Measurements from ENCODE around the gene TBC1D23. TPM values are rescaled to one million over a fixed set of nuclear protein-coding genes. Genes with fewer than 3 reads are reported as not detected.

TBC1D23 gene
- total and polyA plus RNA-seq, 9 of the 15 experiments (the other 6 are each of a cell fraction or from before 2014, with no cell fraction given): 23.4 to 85.8 (median 43.7) TPM

GRCh38 chr3:100335434-100335833 lies 74.6 kb downstream of the TBC1D23 start (continued):
- TF ChIP-seq ID3 (CRISPR knock-in tag; IDR thresholded peaks at IDR 0.05): no peak
- TF ChIP-seq ID3 (tag; IDR thresholded peaks at IDR 0.05): 0 out of 2 replicates have a peak, but pooled peaks have one; percentile 30
- TF ChIP-seq CHCHD3 (CRISPR knock-in tag; IDR thresholded peaks at IDR 0.05): no peak
- TF ChIP-seq ZNF146 (CRISPR knock-in tag; IDR thresholded peaks at IDR 0.05; ENCODE audit: unreplicated experiment): no peak
- TF ChIP-seq DDX20 (tag; IDR thresholded peaks at IDR 0.05; ENCODE audit: low read depth): no peak
- no peak for TF ChIP-seq NONO (IDR thresholded peaks at IDR 0.05; ENCODE audit: low read depth in 2 of 2, low read length in 1 of 2)
- peak; percentile 83 for TF ChIP-seq RFX1 (IDR thresholded peaks at IDR 0.05)
- no peak for TF ChIP-seq MCM2 (IDR thresholded peaks at IDR 0.05; ENCODE audit: low read depth)
- no peak for TF ChIP-seq ELK1 (CRISPR knock-in tag; IDR thresholded peaks at IDR 0.05)
- TF ChIP-seq DACH1 (IDR thresholded peaks at IDR 0.05; ENCODE audit: partially characterized antibody): no peak
- TF ChIP-seq ZNF561 (CRISPR knock-in tag; conservative IDR thresholded peaks at IDR 0.05): no peak
- TF ChIP-seq NR4A1 (CRISPR knock-in tag; IDR thresholded peaks at IDR 0.05): no peak
- TF ChIP-seq NR4A1 (tag; IDR thresholded peaks at IDR 0.05): no peak
- TF ChIP-seq MXI1 (IDR thresholded peaks at IDR 0.05; ENCODE audit: low read depth, low read length): peak; percentile 61; the same call in 1 of the 2 replicates
- TF ChIP-seq, protein P1, sequence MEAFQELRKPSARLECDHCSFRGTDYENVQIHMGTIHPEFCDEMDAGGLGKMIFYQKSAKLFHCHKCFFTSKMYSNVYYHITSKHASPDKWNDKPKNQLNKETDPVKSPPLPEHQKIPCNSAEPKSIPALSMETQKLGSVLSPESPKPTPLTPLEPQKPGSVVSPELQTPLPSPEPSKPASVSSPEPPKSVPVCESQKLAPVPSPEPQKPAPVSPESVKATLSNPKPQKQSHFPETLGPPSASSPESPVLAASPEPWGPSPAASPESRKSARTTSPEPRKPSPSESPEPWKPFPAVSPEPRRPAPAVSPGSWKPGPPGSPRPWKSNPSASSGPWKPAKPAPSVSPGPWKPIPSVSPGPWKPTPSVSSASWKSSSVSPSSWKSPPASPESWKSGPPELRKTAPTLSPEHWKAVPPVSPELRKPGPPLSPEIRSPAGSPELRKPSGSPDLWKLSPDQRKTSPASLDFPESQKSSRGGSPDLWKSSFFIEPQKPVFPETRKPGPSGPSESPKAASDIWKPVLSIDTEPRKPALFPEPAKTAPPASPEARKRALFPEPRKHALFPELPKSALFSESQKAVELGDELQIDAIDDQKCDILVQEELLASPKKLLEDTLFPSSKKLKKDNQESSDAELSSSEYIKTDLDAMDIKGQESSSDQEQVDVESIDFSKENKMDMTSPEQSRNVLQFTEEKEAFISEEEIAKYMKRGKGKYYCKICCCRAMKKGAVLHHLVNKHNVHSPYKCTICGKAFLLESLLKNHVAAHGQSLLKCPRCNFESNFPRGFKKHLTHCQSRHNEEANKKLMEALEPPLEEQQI (IDR thresholded peaks at IDR 0.05): no peak
- TF ChIP-seq, protein P2, sequence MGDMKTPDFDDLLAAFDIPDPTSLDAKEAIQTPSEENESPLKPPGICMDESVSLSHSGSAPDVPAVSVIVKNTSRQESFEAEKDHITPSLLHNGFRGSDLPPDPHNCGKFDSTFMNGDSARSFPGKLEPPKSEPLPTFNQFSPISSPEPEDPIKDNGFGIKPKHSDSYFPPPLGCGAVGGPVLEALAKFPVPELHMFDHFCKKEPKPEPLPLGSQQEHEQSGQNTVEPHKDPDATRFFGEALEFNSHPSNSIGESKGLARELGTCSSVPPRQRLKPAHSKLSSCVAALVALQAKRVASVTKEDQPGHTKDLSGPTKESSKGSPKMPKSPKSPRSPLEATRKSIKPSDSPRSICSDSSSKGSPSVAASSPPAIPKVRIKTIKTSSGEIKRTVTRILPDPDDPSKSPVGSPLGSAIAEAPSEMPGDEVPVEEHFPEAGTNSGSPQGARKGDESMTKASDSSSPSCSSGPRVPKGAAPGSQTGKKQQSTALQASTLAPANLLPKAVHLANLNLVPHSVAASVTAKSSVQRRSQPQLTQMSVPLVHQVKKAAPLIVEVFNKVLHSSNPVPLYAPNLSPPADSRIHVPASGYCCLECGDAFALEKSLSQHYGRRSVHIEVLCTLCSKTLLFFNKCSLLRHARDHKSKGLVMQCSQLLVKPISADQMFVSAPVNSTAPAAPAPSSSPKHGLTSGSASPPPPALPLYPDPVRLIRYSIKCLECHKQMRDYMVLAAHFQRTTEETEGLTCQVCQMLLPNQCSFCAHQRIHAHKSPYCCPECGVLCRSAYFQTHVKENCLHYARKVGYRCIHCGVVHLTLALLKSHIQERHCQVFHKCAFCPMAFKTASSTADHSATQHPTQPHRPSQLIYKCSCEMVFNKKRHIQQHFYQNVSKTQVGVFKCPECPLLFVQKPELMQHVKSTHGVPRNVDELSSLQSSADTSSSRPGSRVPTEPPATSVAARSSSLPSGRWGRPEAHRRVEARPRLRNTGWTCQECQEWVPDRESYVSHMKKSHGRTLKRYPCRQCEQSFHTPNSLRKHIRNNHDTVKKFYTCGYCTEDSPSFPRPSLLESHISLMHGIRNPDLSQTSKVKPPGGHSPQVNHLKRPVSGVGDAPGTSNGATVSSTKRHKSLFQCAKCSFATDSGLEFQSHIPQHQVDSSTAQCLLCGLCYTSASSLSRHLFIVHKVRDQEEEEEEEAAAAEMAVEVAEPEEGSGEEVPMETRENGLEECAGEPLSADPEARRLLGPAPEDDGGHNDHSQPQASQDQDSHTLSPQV (IDR thresholded peaks at IDR 0.05): peak; percentile 93
- 0 out of 3 replicates have a peak, but pooled peaks of 1 of the 2 experiments have one; percentile 39 for TF ChIP-seq CBX3 (IDR thresholded peaks at IDR 0.05; ENCODE audit: borderline replicate concordance in 1 of 2, low read length in 2 of 2)
- TF ChIP-seq STAT5B (CRISPR knock-in tag; IDR thresholded peaks at IDR 0.05): no peak
- TF ChIP-seq USF1 (CRISPR knock-in tag; IDR thresholded peaks at IDR 0.05): peak; percentile 48; the same call in 1 of the 2 replicates
- TF ChIP-seq GABPB1 (CRISPR knock-in tag; IDR thresholded peaks at IDR 0.05): no peak

Data from K562 (cell line).